OCI-LY1 (cell line): Measurements from ENCODE around the gene KCNK3.
A peak's percentile ranks its signal among the peaks of the same experiment; 100 is the strongest.

ENCODE experiments used
- H2AFZ ChIP-seq: fragments of 200-600 bp; sonication (generic), shearing (Covaris generic); 2 replicates; pipeline ENCODE4 v1.6.0; 2014; ENCODE audit warnings: antibody characterized with exemption, mild to moderate bottlenecking, low read length
- H3F3A ChIP-seq: fragments of 200-600 bp; sonication (generic), shearing (Covaris generic); 2 replicates; pipeline ENCODE4 v1.6.0; 2014; ENCODE audit warnings: mild to moderate bottlenecking, antibody characterized with exemption, low read length, moderate library complexity; ENCODE audit not compliant: insufficient read depth
- H3K27ac ChIP-seq: fragments of 200-600 bp; sonication (generic); 2 replicates; pipeline ENCODE4 v1.5.1; 2014; ENCODE audit warnings: low read length, mixed run types, mild to moderate bottlenecking, low read depth; ENCODE audit not compliant: poor library complexity, severe bottlenecking
- H3K27me3 ChIP-seq: fragments of 200-600 bp; sonication (generic); 2 replicates; pipeline ENCODE4 v1.6.0; 2014; ENCODE audit warnings: antibody characterized with exemption, mild to moderate bottlenecking, low read length, moderate library complexity; ENCODE audit not compliant: insufficient read depth
- H3K36me3 ChIP-seq: fragments of 200-600 bp; sonication (generic); 2 replicates; pipeline ENCODE4 v1.6.1; 2014; ENCODE audit warnings: mild to moderate bottlenecking, antibody characterized with exemption, low read length, moderate library complexity, mixed read lengths; ENCODE audit not compliant: insufficient read depth
- H3K4me1 ChIP-seq: fragments of 200-600 bp; sonication (generic); 2 replicates; pipeline ENCODE4 v1.5.1; 2014; ENCODE audit warnings: mild to moderate bottlenecking, low read length, moderate library complexity; ENCODE audit not compliant: insufficient read depth, severe bottlenecking
- H3K4me2 ChIP-seq: fragments of 200-600 bp; sonication (generic), shearing (Covaris generic); 2 replicates; pipeline ENCODE4 v1.6.1; 2014; ENCODE audit warnings: low read length
- H3K4me3 ChIP-seq: fragments of 200-600 bp; sonication (generic); 2 replicates; pipeline ENCODE4 v1.5.1; 2014; ENCODE audit warnings: low read length, low read depth, mild to moderate bottlenecking, mixed read lengths; ENCODE audit not compliant: poor library complexity, severe bottlenecking
- H3K79me2 ChIP-seq: fragments of 200-600 bp; shearing (Covaris generic); 2 replicates; pipeline ENCODE4 v1.6.1; 2016; ENCODE audit warnings: mixed run types, low read length, mixed read lengths; ENCODE audit not compliant: insufficient read depth
- H3K9ac ChIP-seq: fragments of 200-600 bp; sonication (generic), shearing (Covaris generic); 2 replicates; pipeline ENCODE4 v1.6.1; 2014; ENCODE audit warnings: mild to moderate bottlenecking, low read length, mixed read lengths
- H3K9me2 ChIP-seq: fragments of 200-600 bp; sonication (generic), shearing (Covaris generic); 2 replicates; pipeline ENCODE4 v1.6.1; 2014; ENCODE audit warnings: low read depth, mild to moderate bottlenecking, low read length, mixed read lengths
- H3K9me3 ChIP-seq: fragments of 200-600 bp; shearing (Covaris generic); 2 replicates; pipeline ENCODE4 v1.6.1; 2014; ENCODE audit warnings: low read length, mixed read lengths
- H4K20me1 ChIP-seq: fragments of 200-600 bp; sonication (generic), shearing (Covaris generic); 2 replicates; pipeline ENCODE4 v1.6.0; 2016; ENCODE audit warnings: mild to moderate bottlenecking, low read length; ENCODE audit not compliant: insufficient read depth
- CTCF ChIP-seq: fragments of 200-600 bp; sonication (generic), shearing (Covaris generic); IDR thresholded peaks from 2 replicates; pipeline ENCODE4 v1.5.1; 2017; ENCODE audit warnings: mild to moderate bottlenecking, antibody characterized with exemption, low read length, moderate library complexity, mixed read lengths
- EZH2 ChIP-seq: fragments of 200-600 bp; sonication (generic), shearing (Covaris generic); IDR thresholded peaks from 2 replicates; pipeline ENCODE4 v1.8.0; 2017; ENCODE audit warnings: borderline replicate concordance, mixed run types, mild to moderate bottlenecking, antibody characterized with exemption, low read length, moderate library complexity, mixed read lengths

Gene KCNK3

DNA sequence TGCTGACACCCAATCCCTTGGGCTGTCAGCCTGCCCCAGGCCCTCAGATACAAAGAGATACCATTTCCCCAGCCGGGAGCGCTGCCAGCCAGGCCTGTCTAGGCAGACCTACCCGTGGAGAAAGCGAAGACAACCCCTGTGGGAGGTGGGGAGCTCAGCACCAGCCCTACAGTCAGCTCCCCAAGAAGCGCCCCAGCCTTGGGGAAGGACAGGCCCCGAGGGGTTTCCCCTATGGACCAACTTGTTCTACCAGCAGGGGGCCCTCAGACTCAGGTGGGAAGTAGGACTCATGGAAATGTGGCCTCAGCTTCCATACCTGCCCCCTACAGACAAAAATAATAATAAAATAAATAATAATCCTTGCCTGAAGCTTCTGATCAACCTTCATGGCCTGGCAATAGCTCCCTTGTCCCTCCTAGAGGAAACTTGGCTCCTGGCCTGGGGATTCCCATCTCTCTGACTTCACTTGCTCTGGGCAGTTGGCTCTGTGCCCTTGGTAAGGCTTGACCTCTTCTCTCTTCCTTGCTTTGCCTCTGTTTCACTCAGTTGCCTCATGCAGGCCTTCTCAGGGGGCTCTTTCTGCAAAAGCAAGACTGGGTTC is 78.6 kb downstream of the KCNK3 start:
- Histone ChIP-seq H3K4me1 (no peaks in the 10 kb centered on the region), H3K4me2 (no peak overlapping the region), H2AFZ (no peak overlapping the region), H3F3A (no peaks in the 10 kb centered on the region), H3K9me3 (no peaks in the 10 kb centered on the region), H3K27ac (no peak overlapping the region), H3K9ac (no peak overlapping the region), H4K20me1 (no peaks in the 10 kb centered on the region), H3K27me3 (no peaks in the 10 kb centered on the region), H3K4me3 (no peak overlapping the region), H3K36me3 (peaks cover 11% of the 10 kb centered on the region; the same call in 1 of the 2 replicates), H3K9me2 (no peaks in the 10 kb centered on the region), H3K79me2 (no peaks in the 10 kb centered on the region)
- TF ChIP-seq EZH2: no peak
- TF ChIP-seq CTCF: peak; percentile 43; the same call in 1 of the 2 replicates

- H3F3A ChIP-seq: no peaks in the 10 kb centered on the region
- no peaks in the 10 kb centered on the region for H3K79me2 ChIP-seq
- no peaks in the 10 kb centered on the region for H3K4me1 ChIP-seq
- H3K27me3 ChIP-seq: no peaks in the 10 kb centered on the region
- H3K27ac ChIP-seq: no peak overlapping the region
- H3K9ac ChIP-seq: no peak overlapping the region
- H3K4me3 ChIP-seq: no peak overlapping the region
- no peak overlapping the region for H2AFZ ChIP-seq
- H4K20me1 ChIP-seq: no peaks in the 10 kb centered on the region
- no peaks in the 10 kb centered on the region for H3K9me3 ChIP-seq
- H3K4me2 ChIP-seq: no peak overlapping the region
- H3K9me2 ChIP-seq: no peaks in the 10 kb centered on the region
- H3K36me3 ChIP-seq: peaks cover 22% of the 10 kb centered on the region; the same call in 1 of the 2 replicates
- TF ChIP-seq CTCF (no peak), EZH2 (no peak)
These were observed 79.8 kb downstream of the KCNK3 start for GRCh38 chr2:26772064-26773001.

DNA sequence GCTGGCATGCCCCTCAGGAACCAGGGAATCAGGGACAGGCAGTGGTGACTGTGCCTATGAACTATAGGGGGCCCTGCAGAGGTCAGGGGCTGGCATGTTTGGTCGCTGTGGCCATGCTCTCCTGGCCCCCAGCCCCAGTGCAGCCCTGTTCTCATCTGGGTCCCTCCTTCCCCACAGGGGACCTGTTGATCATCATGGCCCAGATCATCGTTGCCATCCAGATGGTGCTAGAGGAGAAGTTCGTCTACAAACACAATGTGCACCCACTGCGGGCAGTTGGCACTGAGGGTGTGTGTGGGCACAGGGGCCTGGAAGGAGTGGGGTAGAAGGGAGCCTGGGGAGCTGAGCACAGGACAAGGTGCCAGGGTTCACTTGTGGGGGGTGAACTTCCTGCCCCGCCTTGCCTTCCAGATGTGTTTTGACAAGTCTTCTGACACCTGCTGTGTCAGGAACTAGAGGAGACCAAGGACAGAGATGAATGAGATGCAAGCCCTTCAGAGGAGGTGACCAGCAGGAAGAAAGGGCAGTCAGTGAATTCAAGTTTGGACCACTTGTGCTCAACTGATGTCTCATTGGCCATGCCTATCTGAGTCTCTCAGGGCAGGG is 83.8 kb downstream of the KCNK3 start:
- Histone ChIP-seq H3K9me2 (no peaks in the 10 kb centered on the region), H3K9ac (no peak overlapping the region), H2AFZ (no peak overlapping the region), H3K4me3 (no peak overlapping the region), H3K4me1 (no peaks in the 10 kb centered on the region), H4K20me1 (no peaks in the 10 kb centered on the region), H3K27me3 (no peaks in the 10 kb centered on the region), H3K79me2 (no peaks in the 10 kb centered on the region), H3K4me2 (no peak overlapping the region), H3F3A (no peaks in the 10 kb centered on the region), H3K9me3 (no peaks in the 10 kb centered on the region), H3K27ac (no peak overlapping the region), H3K36me3 (peaks cover 58% of the 10 kb centered on the region)
- TF ChIP-seq CTCF (no peak), EZH2 (no peak)
